HEK293 (cell line): Measurements from ENCODE around the gene STRA6.
A peak's percentile ranks its signal among the peaks of the same experiment; 100 is the strongest.

ENCODE experiments used
- EGR2 ChIP-seq: fragments of 450-650 bp; formaldehyde crosslinking; IDR thresholded peaks from 2 replicates; pipeline ENCODE4 v1.5.1; 2016; ENCODE audit warnings: low read depth, missing biosample characterization, missing genetic modification characterization
- GLI4 ChIP-seq: fragments of 450-650 bp; formaldehyde crosslinking; IDR thresholded peaks from 2 replicates; pipeline ENCODE4 v1.5.1; 2016; ENCODE audit warnings: missing biosample characterization, missing genetic modification characterization
- HOXC10 ChIP-seq: sonication (generic); formaldehyde crosslinking; IDR thresholded peaks from 2 replicates; pipeline ENCODE4 v1.8.1; 2023; ENCODE audit warnings: mild to moderate bottlenecking, missing genetic modification reagents
- KLF10 ChIP-seq: fragments of 450-650 bp; IDR thresholded peaks from 2 replicates; pipeline ENCODE4 v1.5.1; 2018; ENCODE audit warnings: missing biosample characterization, mild to moderate bottlenecking, missing genetic modification characterization
- KLF16 ChIP-seq: fragments of 450-650 bp; formaldehyde crosslinking; IDR thresholded peaks from 2 replicates; pipeline ENCODE4 v1.5.1; 2017; ENCODE audit warnings: missing biosample characterization, missing genetic modification characterization
- OSR2 ChIP-seq: fragments of 450-650 bp; formaldehyde crosslinking; IDR thresholded peaks from 2 replicates; pipeline ENCODE4 v1.5.1; 2016; ENCODE audit warnings: missing biosample characterization, missing genetic modification characterization
- PBX3 ChIP-seq: sonication (generic); formaldehyde crosslinking; IDR thresholded peaks from 2 replicates; pipeline ENCODE4 v1.8.1; 2022; ENCODE audit warnings: mild to moderate bottlenecking, moderate library complexity, missing genetic modification reagents
- SCRT2 ChIP-seq: fragments of 450-650 bp; formaldehyde crosslinking; IDR thresholded peaks from 2 replicates; pipeline ENCODE4 v1.5.1; 2016; ENCODE audit warnings: missing biosample characterization, missing genetic modification characterization
- SP2 ChIP-seq: fragments of 450-650 bp; formaldehyde crosslinking; IDR thresholded peaks from 2 replicates; pipeline ENCODE4 v1.5.1; 2016; ENCODE audit warnings: missing biosample characterization, missing genetic modification characterization
- SP7 ChIP-seq: fragments of 450-650 bp; formaldehyde crosslinking; IDR thresholded peaks from 2 replicates; pipeline ENCODE4 v1.5.1; 2016; ENCODE audit warnings: missing biosample characterization, missing genetic modification characterization
- ZBTB1 ChIP-seq: fragments of 450-650 bp; formaldehyde crosslinking; IDR thresholded peaks from 2 replicates; pipeline ENCODE4 v1.5.1; 2016; ENCODE audit warnings: missing biosample characterization, missing genetic modification characterization
- ZFHX2 ChIP-seq: fragments of 450-650 bp; formaldehyde crosslinking; conservative IDR thresholded peaks from 2 replicates; pipeline ENCODE4 v1.5.1; 2016; ENCODE audit warnings: missing biosample characterization, missing genetic modification characterization
- ZNF114 ChIP-seq: fragments of 450-650 bp; formaldehyde crosslinking; IDR thresholded peaks from 2 replicates; pipeline ENCODE4 v1.5.0; 2017; ENCODE audit warnings: missing biosample characterization, missing genetic modification characterization
- ZNF174 ChIP-seq: fragments of 450-650 bp; formaldehyde crosslinking; IDR thresholded peaks from 2 replicates; pipeline ENCODE4 v1.5.0; 2017; ENCODE audit warnings: missing biosample characterization, mild to moderate bottlenecking, missing genetic modification characterization
- ZNF175 ChIP-seq: fragments of 450-650 bp; formaldehyde crosslinking; IDR thresholded peaks from 2 replicates; pipeline ENCODE4 v1.5.1; 2016; ENCODE audit warnings: missing biosample characterization, missing genetic modification characterization
- ZNF221 ChIP-seq: fragments of 450-650 bp; formaldehyde crosslinking; IDR thresholded peaks from 2 replicates; pipeline ENCODE4 v1.5.1; 2017; ENCODE audit warnings: missing biosample characterization, missing genetic modification characterization, borderline replicate concordance
- ZNF223 ChIP-seq: fragments of 450-650 bp; formaldehyde crosslinking; IDR thresholded peaks from 2 replicates; pipeline ENCODE4 v1.5.1; 2016; ENCODE audit warnings: missing biosample characterization, missing genetic modification characterization
- ZNF354C ChIP-seq: fragments of 450-650 bp; formaldehyde crosslinking; IDR thresholded peaks from 2 replicates; pipeline ENCODE4 v1.5.1; 2016; ENCODE audit warnings: missing biosample characterization, missing genetic modification characterization, low read depth, borderline replicate concordance
- ZNF416 ChIP-seq: fragments of 450-650 bp; formaldehyde crosslinking; IDR thresholded peaks from 2 replicates; pipeline ENCODE4 v1.5.1; 2016; ENCODE audit warnings: missing biosample characterization, missing genetic modification characterization
- ZNF513 ChIP-seq: fragments of 450-650 bp; IDR thresholded peaks from 2 replicates; pipeline ENCODE4 v1.5.1; 2018; ENCODE audit warnings: missing biosample characterization, missing genetic modification characterization
- ZNF561 ChIP-seq: fragments of 450-650 bp; IDR thresholded peaks from 2 replicates; pipeline ENCODE4 v1.5.1; 2018; ENCODE audit warnings: missing biosample characterization, missing genetic modification characterization, borderline replicate concordance
- ZNF610 ChIP-seq: fragments of 450-650 bp; formaldehyde crosslinking; IDR thresholded peaks from 2 replicates; pipeline ENCODE4 v1.5.1; 2016; ENCODE audit warnings: missing biosample characterization, missing genetic modification characterization, borderline replicate concordance
- ZNF654 ChIP-seq: fragments of 450-650 bp; formaldehyde crosslinking; IDR thresholded peaks from 2 replicates; pipeline ENCODE4 v1.5.1; 2016; ENCODE audit warnings: low read depth, missing biosample characterization, missing genetic modification characterization
- ZNF777 ChIP-seq: fragments of 450-650 bp; formaldehyde crosslinking; IDR thresholded peaks from 2 replicates; pipeline ENCODE4 v1.5.1; 2017; ENCODE audit warnings: missing biosample characterization, missing genetic modification characterization, borderline replicate concordance
- ZNF785 ChIP-seq: fragments of 450-650 bp; formaldehyde crosslinking; IDR thresholded peaks from 2 replicates; pipeline ENCODE4 v1.5.1; 2016; ENCODE audit warnings: missing biosample characterization, missing genetic modification characterization
- ZNF830 ChIP-seq: fragments of 450-650 bp; IDR thresholded peaks from 2 replicates; pipeline ENCODE4 v1.5.0; 2018; ENCODE audit warnings: missing biosample characterization, missing genetic modification characterization, low read depth, mild to moderate bottlenecking, moderate library complexity
- ZSCAN5A ChIP-seq: fragments of 450-650 bp; formaldehyde crosslinking; IDR thresholded peaks from 2 replicates; pipeline ENCODE4 v1.5.1; 2016; ENCODE audit warnings: missing biosample characterization, missing genetic modification characterization
- ZXDB ChIP-seq: fragments of 450-650 bp; formaldehyde crosslinking; IDR thresholded peaks from 2 replicates; pipeline ENCODE4 v1.5.1; 2016; ENCODE audit warnings: missing biosample characterization, missing genetic modification characterization
- TF ChIP-seq, protein P1 (sequence below): fragments of 450-650 bp; formaldehyde crosslinking; IDR thresholded peaks from 2 replicates; pipeline ENCODE4 v1.5.1; 2016; ENCODE audit warnings: missing biosample characterization, missing genetic modification characterization, borderline replicate concordance
- TF ChIP-seq, protein P2 (sequence below): fragments of 450-650 bp; formaldehyde crosslinking; IDR thresholded peaks from 2 replicates; pipeline ENCODE4 v1.5.1; 2016; ENCODE audit warnings: missing biosample characterization, missing genetic modification characterization

Gene STRA6

GRCh38 chr15:74196175-74196574 lies 6.4 kb downstream of the STRA6 start (continued):
- TF ChIP-seq, protein P1, sequence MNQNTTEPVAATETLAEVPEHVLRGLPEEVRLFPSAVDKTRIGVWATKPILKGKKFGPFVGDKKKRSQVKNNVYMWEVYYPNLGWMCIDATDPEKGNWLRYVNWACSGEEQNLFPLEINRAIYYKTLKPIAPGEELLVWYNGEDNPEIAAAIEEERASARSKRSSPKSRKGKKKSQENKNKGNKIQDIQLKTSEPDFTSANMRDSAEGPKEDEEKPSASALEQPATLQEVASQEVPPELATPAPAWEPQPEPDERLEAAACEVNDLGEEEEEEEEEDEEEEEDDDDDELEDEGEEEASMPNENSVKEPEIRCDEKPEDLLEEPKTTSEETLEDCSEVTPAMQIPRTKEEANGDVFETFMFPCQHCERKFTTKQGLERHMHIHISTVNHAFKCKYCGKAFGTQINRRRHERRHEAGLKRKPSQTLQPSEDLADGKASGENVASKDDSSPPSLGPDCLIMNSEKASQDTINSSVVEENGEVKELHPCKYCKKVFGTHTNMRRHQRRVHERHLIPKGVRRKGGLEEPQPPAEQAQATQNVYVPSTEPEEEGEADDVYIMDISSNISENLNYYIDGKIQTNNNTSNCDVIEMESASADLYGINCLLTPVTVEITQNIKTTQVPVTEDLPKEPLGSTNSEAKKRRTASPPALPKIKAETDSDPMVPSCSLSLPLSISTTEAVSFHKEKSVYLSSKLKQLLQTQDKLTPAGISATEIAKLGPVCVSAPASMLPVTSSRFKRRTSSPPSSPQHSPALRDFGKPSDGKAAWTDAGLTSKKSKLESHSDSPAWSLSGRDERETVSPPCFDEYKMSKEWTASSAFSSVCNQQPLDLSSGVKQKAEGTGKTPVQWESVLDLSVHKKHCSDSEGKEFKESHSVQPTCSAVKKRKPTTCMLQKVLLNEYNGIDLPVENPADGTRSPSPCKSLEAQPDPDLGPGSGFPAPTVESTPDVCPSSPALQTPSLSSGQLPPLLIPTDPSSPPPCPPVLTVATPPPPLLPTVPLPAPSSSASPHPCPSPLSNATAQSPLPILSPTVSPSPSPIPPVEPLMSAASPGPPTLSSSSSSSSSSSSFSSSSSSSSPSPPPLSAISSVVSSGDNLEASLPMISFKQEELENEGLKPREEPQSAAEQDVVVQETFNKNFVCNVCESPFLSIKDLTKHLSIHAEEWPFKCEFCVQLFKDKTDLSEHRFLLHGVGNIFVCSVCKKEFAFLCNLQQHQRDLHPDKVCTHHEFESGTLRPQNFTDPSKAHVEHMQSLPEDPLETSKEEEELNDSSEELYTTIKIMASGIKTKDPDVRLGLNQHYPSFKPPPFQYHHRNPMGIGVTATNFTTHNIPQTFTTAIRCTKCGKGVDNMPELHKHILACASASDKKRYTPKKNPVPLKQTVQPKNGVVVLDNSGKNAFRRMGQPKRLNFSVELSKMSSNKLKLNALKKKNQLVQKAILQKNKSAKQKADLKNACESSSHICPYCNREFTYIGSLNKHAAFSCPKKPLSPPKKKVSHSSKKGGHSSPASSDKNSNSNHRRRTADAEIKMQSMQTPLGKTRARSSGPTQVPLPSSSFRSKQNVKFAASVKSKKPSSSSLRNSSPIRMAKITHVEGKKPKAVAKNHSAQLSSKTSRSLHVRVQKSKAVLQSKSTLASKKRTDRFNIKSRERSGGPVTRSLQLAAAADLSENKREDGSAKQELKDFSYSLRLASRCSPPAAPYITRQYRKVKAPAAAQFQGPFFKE, result no peak
- TF ChIP-seq SP2 (tag by site-specific recombination) (no peak; the same call in 1 of the 2 replicates), ZNF114 (tag by site-specific recombination) (no peak), ZNF777 (tag by site-specific recombination) (no peak), SP7 (peak; percentile 79), OSR2 (tag by site-specific recombination) (peak; percentile 88), ZNF416 (tag by site-specific recombination) (no peak), ZNF785 (no peak), ZSCAN5A (tag by site-specific recombination) (no peak), ZBTB1 (tag by site-specific recombination) (no peak), PBX3 (no peak), ZNF223 (tag by site-specific recombination) (no peak), ZXDB (tag by site-specific recombination) (peak; percentile 34; the same call in 1 of the 2 replicates), ZNF174 (tag by site-specific recombination) (no peak), EGR2 (tag by site-specific recombination) (peak; percentile 98), ZNF830 (tag by site-specific recombination) (no peak), ZNF175 (no peak), GLI4 (tag by site-specific recombination) (no peak), ZNF610 (tag by site-specific recombination) (no peak), KLF16 (tag by site-specific recombination) (peak; percentile 38), ZNF561 (tag by site-specific recombination) (no peak), SCRT2 (tag by site-specific recombination) (no peak), ZNF654 (tag by site-specific recombination) (no peak), KLF10 (tag by site-specific recombination) (no peak), ZNF221 (no peak), ZNF354C (tag by site-specific recombination) (no peak), ZFHX2 (peak; percentile 98), HOXC10 (CRISPR knock-in tag) (no peak), ZNF513 (no peak)
- TF ChIP-seq, protein P2, sequence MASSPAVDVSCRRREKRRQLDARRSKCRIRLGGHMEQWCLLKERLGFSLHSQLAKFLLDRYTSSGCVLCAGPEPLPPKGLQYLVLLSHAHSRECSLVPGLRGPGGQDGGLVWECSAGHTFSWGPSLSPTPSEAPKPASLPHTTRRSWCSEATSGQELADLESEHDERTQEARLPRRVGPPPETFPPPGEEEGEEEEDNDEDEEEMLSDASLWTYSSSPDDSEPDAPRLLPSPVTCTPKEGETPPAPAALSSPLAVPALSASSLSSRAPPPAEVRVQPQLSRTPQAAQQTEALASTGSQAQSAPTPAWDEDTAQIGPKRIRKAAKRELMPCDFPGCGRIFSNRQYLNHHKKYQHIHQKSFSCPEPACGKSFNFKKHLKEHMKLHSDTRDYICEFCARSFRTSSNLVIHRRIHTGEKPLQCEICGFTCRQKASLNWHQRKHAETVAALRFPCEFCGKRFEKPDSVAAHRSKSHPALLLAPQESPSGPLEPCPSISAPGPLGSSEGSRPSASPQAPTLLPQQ, result peak; percentile 69; the same call in 1 of the 2 replicates
